GM12878 (cell line): Measurements from ENCODE around the gene PKP3. TPM values are rescaled to one million over a fixed set of nuclear protein-coding genes. Genes with fewer than 3 reads are reported as not detected.

ENCODE experiments used
- ATAC-seq: fragments of 200-7000 bp; cut with Tn5 transposase; 3 replicates; pipeline ENCODE4 v1.9.1; 2020; ENCODE audit warnings: mild to moderate bottlenecking, moderate library complexity
- BruUV-seq: library from RNA; stranded (reverse); fragments of 400-500 nt; replicated peaks from 2 replicates; lab custom pipeline; 2021; lab: Mats Ljungman, UMichigan
- CTCF ChIA-PET: fragments of 300-600 bp; sonication (Branson Sonifier 250); formaldehyde crosslinking; extraction: SDS; loops from one replicate; lab custom pipeline; 2021; ENCODE audit warnings: inconsistent platforms; lab: Yijun Ruan, JAX
- POLR2A ChIA-PET: fragments of 350-600 bp; formaldehyde crosslinking; extraction: SDS; loops from one replicate; lab custom pipeline; 2021; ENCODE audit warnings: inconsistent platforms; lab: Charles Lee
- RAD21 ChIA-PET: fragments of 300-600 bp; sonication (Branson Sonifier 250); formaldehyde crosslinking; loops from one replicate; lab custom pipeline; 2023; ENCODE audit warnings: antibody characterized with exemption; ENCODE audit not compliant: unreplicated experiment; lab: Charles Lee
- SMC1A ChIA-PET: fragments of 300-600 bp; sonication (Branson Sonifier 250); formaldehyde crosslinking; loops from one replicate; lab custom pipeline; 2023; ENCODE audit not compliant: unreplicated experiment, uncharacterized antibody; lab: Charles Lee
- DNase-seq: peaks from one replicate; pipeline ENCODE4 v3.0.0-alpha.2; 2011; ENCODE audit warnings: low read depth, low spot score
- FAIRE-seq: peaks from 3 replicates; lab custom pipeline; 2011; peaks lifted over from hg19 to GRCh38; lab: Jason Lieb, UNC
- H2AFZ ChIP-seq: 2 replicates; pipeline ENCODE4 v1.6.0; 2011; ENCODE audit warnings: low read depth, low read length, control low read depth; ENCODE audit not compliant: control insufficient read depth
- H3K27ac ChIP-seq: 2 replicates; pipeline ENCODE4 v1.5.1; 2011; ENCODE audit warnings: control low read depth; ENCODE audit not compliant: control insufficient read depth, insufficient read depth
- H3K27me3 ChIP-seq, 2 experiments: replicated peaks in 1 of 2; 2 replicates each; pipeline versions ENCODE4 v1.6.0 to v1.6.1; 2011; ENCODE audit warnings: low read length in 1 of 2; ENCODE audit not compliant: control insufficient read depth in 2 of 2, insufficient read depth in 2 of 2
- H3K36me3 ChIP-seq, 2 experiments: 2 replicates each; pipeline ENCODE4 v1.5.1; 2011; ENCODE audit warnings: low read length in 1 of 2; ENCODE audit not compliant: control insufficient read depth in 2 of 2, insufficient read depth in 2 of 2
- H3K4me1 ChIP-seq: 2 replicates; pipeline ENCODE4 v1.6.1; 2011; ENCODE audit warnings: mild to moderate bottlenecking, low read length, moderate library complexity, mixed read lengths; ENCODE audit not compliant: control insufficient read depth, insufficient read depth
- H3K4me2 ChIP-seq: 2 replicates; pipeline ENCODE4 v1.6.0; 2011; ENCODE audit warnings: control low read depth; ENCODE audit not compliant: control insufficient read depth, insufficient read depth
- H3K4me3 ChIP-seq: fragments of 200-600 bp; sonication (generic); 2 replicates; pipeline ENCODE4 v1.5.1; 2016
- H3K79me2 ChIP-seq: 2 replicates; pipeline ENCODE4 v1.6.0; 2011; ENCODE audit warnings: low read length; ENCODE audit not compliant: control insufficient read depth, insufficient read depth
- H3K9ac ChIP-seq: 2 replicates; pipeline ENCODE4 v1.8.0; 2011; ENCODE audit warnings: low read length, control low read depth, mixed read lengths; ENCODE audit not compliant: control insufficient read depth, insufficient read depth
- H3K9me3 ChIP-seq: replicated peaks from 3 replicates; pipeline ENCODE4 v1.5.1; 2011; ENCODE audit warnings: mild to moderate bottlenecking, low read length; ENCODE audit not compliant: control insufficient read depth, insufficient read depth
- H4K20me1 ChIP-seq: 2 replicates; pipeline ENCODE4 v1.6.0; 2011; ENCODE audit not compliant: control insufficient read depth, insufficient read depth
- JUNB ChIP-seq: IDR thresholded peaks from 2 replicates; pipeline ENCODE4 v1.6.1; 2016; ENCODE audit warnings: antibody characterized with exemption, mild to moderate bottlenecking
- POLR2AphosphoS5 ChIP-seq: IDR thresholded peaks from 2 replicates; pipeline ENCODE4 v1.6.1; 2011; ENCODE audit warnings: mild to moderate bottlenecking, low read length, inconsistent platforms
- WGBS: methylation state at CpG from one replicate; pipeline ENCODE4 v1.1.6; 2016; ENCODE audit warnings: low lambda C conversion rate; ENCODE audit not compliant: insufficient replicate concordance, insufficient coverage; ENCODE audit errors: missing lambda C conversion rate; 5-methylcytosine and 5-hydroxymethylcytosine counted together
- in situ Hi-C: fragments of 300-500 bp; cut with MboI; formaldehyde crosslinking; loops from 9 replicates; pipeline ENCODE4 v1.14.3; 2018; ENCODE audit warnings: mixed read lengths
- intact Hi-C: fragments of 100-400 bp; cut with micrococcal nuclease; formaldehyde crosslinking; loops from one replicate; pipeline ENCODE4 v1.14.2; 2022; ENCODE audit not compliant: unreplicated experiment
- polyA plus RNA-seq, 11 experiments: library from polyadenylated mRNA; depleted of rRNA in 4 of 11; unstranded in 6 of 11; stranded (reverse) in 5 of 11; fragments of >200 nt; fragmentation: Nextera tagmentation in 4 of 11; fragmentation: Illumina TruSeq in 1 of 11; extraction: Ambion mirVana in 4 of 11; extraction: Trizol in 1 of 11; gene quantifications; 1 replicate in 1 of 11; 2 replicates in 10 of 11; pipeline versions ENCODE4 v1.2.1 to v1.2.3, GENCODE V29; 2011 to 2016; ENCODE audit warnings: inconsistent platforms in 2 of 11, missing spikeins in 2 of 11, low read depth in 1 of 11
- total RNA-seq, 4 experiments: library from RNA; depleted of rRNA in 3 of 4; stranded (reverse); fragments of >200 nt in 3 of 4; fragmentation: Illumina TruSeq in 1 of 4; extraction: Trizol in 1 of 4; gene quantifications; 2 replicates each; pipeline versions ENCODE4 v1.2.1 to v1.2.3, GENCODE V29; 2013 to 2021
- TF ChIP-seq, protein P1 (sequence below): IDR thresholded peaks from 2 replicates; pipeline ENCODE4 v1.6.1; 2012; ENCODE audit warnings: improper control_type of control experiment, low read depth, low read length; ENCODE audit not compliant: insufficient replicate concordance
- TF ChIP-seq, protein P2 (sequence below): fragments of 450-650 bp; IDR thresholded peaks from 2 replicates; pipeline ENCODE4 v1.6.1; 2016; ENCODE audit warnings: mild to moderate bottlenecking, moderate library complexity, borderline replicate concordance
- TF ChIP-seq, protein P3 (sequence below): fragments of 450-650 bp; IDR thresholded peaks from 2 replicates; pipeline ENCODE4 v1.6.1; 2018; ENCODE audit warnings: mild to moderate bottlenecking, low read depth, moderate library complexity; ENCODE audit not compliant: partially characterized antibody

Gene PKP3
- total and polyA plus RNA-seq, 10 of the 15 experiments (the other 5 are each of a cell fraction or from before 2014, with no cell fraction given) = 0.45 to 0.90 TPM; not detected in 8

DNA sequence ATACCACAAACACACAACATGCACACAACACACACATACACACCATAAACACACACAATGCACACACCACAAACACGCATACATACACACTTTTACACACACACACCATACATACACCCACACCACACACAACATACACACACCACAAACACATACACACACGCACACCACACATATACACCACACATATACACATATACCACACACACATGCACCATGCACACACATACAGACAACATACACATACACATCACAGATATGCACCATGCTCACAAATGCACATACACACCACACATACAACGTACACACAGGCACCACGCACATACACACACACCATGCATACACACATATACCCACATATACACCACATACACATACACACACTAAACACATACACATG is 36.4 kb upstream of the PKP3 start (continued):
- TF ChIP-seq, protein P1, sequence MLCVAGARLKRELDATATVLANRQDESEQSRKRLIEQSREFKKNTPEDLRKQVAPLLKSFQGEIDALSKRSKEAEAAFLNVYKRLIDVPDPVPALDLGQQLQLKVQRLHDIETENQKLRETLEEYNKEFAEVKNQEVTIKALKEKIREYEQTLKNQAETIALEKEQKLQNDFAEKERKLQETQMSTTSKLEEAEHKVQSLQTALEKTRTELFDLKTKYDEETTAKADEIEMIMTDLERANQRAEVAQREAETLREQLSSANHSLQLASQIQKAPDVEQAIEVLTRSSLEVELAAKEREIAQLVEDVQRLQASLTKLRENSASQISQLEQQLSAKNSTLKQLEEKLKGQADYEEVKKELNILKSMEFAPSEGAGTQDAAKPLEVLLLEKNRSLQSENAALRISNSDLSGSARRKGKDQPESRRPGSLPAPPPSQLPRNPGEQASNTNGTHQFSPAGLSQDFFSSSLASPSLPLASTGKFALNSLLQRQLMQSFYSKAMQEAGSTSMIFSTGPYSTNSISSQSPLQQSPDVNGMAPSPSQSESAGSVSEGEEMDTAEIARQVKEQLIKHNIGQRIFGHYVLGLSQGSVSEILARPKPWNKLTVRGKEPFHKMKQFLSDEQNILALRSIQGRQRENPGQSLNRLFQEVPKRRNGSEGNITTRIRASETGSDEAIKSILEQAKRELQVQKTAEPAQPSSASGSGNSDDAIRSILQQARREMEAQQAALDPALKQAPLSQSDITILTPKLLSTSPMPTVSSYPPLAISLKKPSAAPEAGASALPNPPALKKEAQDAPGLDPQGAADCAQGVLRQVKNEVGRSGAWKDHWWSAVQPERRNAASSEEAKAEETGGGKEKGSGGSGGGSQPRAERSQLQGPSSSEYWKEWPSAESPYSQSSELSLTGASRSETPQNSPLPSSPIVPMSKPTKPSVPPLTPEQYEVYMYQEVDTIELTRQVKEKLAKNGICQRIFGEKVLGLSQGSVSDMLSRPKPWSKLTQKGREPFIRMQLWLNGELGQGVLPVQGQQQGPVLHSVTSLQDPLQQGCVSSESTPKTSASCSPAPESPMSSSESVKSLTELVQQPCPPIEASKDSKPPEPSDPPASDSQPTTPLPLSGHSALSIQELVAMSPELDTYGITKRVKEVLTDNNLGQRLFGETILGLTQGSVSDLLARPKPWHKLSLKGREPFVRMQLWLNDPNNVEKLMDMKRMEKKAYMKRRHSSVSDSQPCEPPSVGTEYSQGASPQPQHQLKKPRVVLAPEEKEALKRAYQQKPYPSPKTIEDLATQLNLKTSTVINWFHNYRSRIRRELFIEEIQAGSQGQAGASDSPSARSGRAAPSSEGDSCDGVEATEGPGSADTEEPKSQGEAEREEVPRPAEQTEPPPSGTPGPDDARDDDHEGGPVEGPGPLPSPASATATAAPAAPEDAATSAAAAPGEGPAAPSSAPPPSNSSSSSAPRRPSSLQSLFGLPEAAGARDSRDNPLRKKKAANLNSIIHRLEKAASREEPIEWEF = no peak

DNA sequence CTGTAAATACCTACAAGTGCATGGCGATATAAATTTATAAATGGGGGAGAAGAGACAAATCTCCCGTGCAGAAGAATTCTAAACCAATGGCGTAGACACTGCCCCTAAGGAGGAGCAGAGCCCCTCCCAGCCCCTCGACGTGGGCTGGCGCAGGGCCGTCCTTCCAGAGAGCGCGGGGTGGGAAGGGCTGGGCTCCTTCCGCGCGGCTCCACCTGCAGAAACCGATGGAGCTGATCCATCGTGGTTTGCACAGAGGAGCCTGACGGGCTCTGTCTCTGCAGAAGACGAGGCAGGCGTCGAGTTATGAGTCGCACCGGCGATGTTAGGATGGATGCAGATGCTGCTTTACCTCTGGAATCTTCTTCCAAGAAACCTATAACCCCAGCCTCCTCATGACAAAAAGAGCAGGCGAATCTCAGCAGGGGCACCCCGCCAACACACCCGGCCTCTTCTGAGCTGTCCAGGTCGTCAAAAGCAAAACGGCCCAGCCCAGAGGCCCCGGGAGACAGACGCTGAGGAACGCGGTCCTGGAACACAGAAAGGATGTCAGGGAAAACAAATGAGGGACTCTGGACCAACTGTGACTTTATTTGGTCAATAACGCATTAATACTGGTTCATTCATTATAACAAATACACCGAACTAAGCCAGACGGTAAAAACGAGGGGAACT is 35.7 kb upstream of the PKP3 start:
- H3K27ac ChIP-seq = no peak overlapping the region
- H3K4me3 ChIP-seq = no peak overlapping the region
- H3K4me1 ChIP-seq = peaks cover 21% of the 10 kb centered on the region
- H3K9me3 ChIP-seq = peaks cover 8% of the 10 kb centered on the region; the same call in 2 of the 3 replicates
- DNase-seq (no peak), FAIRE-seq (no peak), ATAC-seq (no peak)
- ChIA-PET POLR2A (interaction anchor here (0.6 kb wide), 1 partner anchor 53 kb away, joined by 9 read pairs; no protein-coding TSS in a partner anchor), RAD21 (interaction anchor here (1.1 to 1.2 kb wide), 2 partner anchors 10 to 108 kb away, joined by 3 read pairs; no protein-coding TSS in a partner anchor), SMC1A (no interaction called here), CTCF (interaction anchor here (1.5 to 2.7 kb wide), 2 partner anchors 52 to 107 kb away, joined by 6 to 12 read pairs; no protein-coding TSS in a partner anchor)
- in situ Hi-C loops = loop anchor here (5.0 kb wide), 1 partner anchor 106 kb away; no protein-coding TSS in a partner anchor
- H2AFZ ChIP-seq = no peak overlapping the region
- no peaks in the 10 kb centered on the region for H4K20me1 ChIP-seq
- no peak overlapping the region for H3K9ac ChIP-seq
- intact Hi-C loops = loop anchor here (5.0 to 10.0 kb wide), 2 partner anchors 93 to 151 kb away; partner anchors contain the start of genes BET1L and RIC8A
- H3K4me2 ChIP-seq = no peak overlapping the region
- WGBS = 84% methylated on average over 34 of the region's 34 CpGs
- H3K27me3 ChIP-seq = no peaks in the 10 kb centered on the region
- BruUV-seq = no TSS peak
- TF ChIP-seq, protein P2, sequence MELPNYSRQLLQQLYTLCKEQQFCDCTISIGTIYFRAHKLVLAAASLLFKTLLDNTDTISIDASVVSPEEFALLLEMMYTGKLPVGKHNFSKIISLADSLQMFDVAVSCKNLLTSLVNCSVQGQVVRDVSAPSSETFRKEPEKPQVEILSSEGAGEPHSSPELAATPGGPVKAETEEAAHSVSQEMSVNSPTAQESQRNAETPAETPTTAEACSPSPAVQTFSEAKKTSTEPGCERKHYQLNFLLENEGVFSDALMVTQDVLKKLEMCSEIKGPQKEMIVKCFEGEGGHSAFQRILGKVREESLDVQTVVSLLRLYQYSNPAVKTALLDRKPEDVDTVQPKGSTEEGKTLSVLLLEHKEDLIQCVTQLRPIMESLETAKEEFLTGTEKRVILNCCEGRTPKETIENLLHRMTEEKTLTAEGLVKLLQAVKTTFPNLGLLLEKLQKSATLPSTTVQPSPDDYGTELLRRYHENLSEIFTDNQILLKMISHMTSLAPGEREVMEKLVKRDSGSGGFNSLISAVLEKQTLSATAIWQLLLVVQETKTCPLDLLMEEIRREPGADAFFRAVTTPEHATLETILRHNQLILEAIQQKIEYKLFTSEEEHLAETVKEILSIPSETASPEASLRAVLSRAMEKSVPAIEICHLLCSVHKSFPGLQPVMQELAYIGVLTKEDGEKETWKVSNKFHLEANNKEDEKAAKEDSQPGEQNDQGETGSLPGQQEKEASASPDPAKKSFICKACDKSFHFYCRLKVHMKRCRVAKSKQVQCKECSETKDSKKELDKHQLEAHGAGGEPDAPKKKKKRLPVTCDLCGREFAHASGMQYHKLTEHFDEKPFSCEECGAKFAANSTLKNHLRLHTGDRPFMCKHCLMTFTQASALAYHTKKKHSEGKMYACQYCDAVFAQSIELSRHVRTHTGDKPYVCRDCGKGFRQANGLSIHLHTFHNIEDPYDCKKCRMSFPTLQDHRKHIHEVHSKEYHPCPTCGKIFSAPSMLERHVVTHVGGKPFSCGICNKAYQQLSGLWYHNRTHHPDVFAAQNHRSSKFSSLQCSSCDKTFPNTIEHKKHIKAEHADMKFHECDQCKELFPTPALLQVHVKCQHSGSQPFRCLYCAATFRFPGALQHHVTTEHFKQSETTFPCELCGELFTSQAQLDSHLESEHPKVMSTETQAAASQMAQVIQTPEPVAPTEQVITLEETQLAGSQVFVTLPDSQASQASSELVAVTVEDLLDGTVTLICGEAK = no peak
- TF ChIP-seq POLR2AphosphoS5 = no peak
- TF ChIP-seq JUNB = no peak
- TF ChIP-seq, protein P3, sequence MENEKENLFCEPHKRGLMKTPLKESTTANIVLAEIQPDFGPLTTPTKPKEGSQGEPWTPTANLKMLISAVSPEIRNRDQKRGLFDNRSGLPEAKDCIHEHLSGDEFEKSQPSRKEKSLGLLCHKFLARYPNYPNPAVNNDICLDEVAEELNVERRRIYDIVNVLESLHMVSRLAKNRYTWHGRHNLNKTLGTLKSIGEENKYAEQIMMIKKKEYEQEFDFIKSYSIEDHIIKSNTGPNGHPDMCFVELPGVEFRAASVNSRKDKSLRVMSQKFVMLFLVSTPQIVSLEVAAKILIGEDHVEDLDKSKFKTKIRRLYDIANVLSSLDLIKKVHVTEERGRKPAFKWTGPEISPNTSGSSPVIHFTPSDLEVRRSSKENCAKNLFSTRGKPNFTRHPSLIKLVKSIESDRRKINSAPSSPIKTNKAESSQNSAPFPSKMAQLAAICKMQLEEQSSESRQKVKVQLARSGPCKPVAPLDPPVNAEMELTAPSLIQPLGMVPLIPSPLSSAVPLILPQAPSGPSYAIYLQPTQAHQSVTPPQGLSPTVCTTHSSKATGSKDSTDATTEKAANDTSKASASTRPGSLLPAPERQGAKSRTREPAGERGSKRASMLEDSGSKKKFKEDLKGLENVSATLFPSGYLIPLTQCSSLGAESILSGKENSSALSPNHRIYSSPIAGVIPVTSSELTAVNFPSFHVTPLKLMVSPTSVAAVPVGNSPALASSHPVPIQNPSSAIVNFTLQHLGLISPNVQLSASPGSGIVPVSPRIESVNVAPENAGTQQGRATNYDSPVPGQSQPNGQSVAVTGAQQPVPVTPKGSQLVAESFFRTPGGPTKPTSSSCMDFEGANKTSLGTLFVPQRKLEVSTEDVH = no peak
- H3K36me3 ChIP-seq = no peaks in the 10 kb centered on the region
- H3K79me2 ChIP-seq = peaks cover 7% of the 10 kb centered on the region
